ENCODE results near the gene ITGB8. TPM values are rescaled to one million over a fixed set of nuclear protein-coding genes. Genes with fewer than 3 reads are reported as not detected.

ITGB8 gene
- total and polyA plus RNA-seq, 9 donors = 3.7 to 45.5 (median 10.6) TPM

- no peak for DNase-seq
- Histone ChIP-seq H3K27me3 (no peaks in the 10 kb centered on the region), H3K9me3 (no peaks in the 10 kb centered on the region), H3K4me3 (no peak overlapping the region), H3K27ac (no peak overlapping the region), H3K4me1 (ENCODE audit: insufficient read depth) (no peaks in the 10 kb centered on the region), H3K36me3 (no peaks in the 10 kb centered on the region)
- TF ChIP-seq POLR2A (IDR thresholded peaks at IDR 0.05) = no peak
- 85 to 88% (median 87%) methylated on average over 7 of the region's 7 CpGs for WGBS, 3 donors
- intact Hi-C loops (cut with DNase I) = no loop called here
Measured at GRCh38 chr7:20438694-20439376, 108.1 kb downstream of the ITGB8 start.

- Histone ChIP-seq H3K36me3 (no peaks in the 10 kb centered on the region), H3K4me1 (ENCODE audit: insufficient read depth) (no peaks in the 10 kb centered on the region), H3K27ac (no peak overlapping the region), H3K27me3 (no peaks in the 10 kb centered on the region), H3K9me3 (no peaks in the 10 kb centered on the region), H3K4me3 (no peak overlapping the region)
- intact Hi-C loops (cut with DNase I) = no loop called here
- WGBS, 3 donors = 92 to 93% (median 92%) methylated on average over 10 of the region's 10 CpGs
- no peak for DNase-seq
- TF ChIP-seq, protein P1, sequence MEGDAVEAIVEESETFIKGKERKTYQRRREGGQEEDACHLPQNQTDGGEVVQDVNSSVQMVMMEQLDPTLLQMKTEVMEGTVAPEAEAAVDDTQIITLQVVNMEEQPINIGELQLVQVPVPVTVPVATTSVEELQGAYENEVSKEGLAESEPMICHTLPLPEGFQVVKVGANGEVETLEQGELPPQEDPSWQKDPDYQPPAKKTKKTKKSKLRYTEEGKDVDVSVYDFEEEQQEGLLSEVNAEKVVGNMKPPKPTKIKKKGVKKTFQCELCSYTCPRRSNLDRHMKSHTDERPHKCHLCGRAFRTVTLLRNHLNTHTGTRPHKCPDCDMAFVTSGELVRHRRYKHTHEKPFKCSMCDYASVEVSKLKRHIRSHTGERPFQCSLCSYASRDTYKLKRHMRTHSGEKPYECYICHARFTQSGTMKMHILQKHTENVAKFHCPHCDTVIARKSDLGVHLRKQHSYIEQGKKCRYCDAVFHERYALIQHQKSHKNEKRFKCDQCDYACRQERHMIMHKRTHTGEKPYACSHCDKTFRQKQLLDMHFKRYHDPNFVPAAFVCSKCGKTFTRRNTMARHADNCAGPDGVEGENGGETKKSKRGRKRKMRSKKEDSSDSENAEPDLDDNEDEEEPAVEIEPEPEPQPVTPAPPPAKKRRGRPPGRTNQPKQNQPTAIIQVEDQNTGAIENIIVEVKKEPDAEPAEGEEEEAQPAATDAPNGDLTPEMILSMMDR (IDR thresholded peaks at IDR 0.05) = no peak
- TF ChIP-seq POLR2A (IDR thresholded peaks at IDR 0.05) (no peak), EP300 (IDR thresholded peaks at IDR 0.05) (no peak)
Measured at GRCh38 chr7:20439416-20440185, 108.9 kb downstream of the ITGB8 start.

DNA sequence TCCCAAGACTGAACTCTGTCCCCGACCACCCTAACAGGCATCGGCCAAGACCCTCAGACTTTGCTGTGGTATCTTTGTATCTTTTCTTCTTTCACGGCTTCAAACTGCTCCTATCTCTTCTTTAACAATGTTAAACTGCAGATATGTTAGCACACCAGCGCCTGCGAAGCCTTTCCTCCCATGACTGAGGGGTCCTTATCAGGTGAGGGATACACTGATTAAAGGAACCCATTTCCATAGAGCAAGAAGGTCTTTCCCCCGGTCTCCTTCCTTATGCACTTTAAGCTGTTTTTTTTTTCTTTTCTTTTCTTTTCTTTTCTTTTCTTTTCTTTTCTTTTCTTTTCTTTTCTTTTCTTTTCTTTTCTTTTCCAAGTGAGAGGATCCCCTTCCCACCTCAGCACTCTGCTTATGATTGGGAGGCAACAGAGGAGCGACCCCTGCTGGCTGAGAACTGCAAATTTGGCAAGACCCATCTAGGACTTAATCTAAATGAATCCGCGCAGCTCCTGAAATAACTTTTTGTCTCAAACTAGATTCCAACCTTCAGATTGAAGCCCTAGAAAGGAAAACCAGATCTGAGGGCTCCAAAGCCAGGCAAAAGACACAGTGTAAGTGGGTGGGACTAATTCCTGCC, 109.9 kb downstream of the ITGB8 start:
- Histone ChIP-seq H3K27me3 (no peaks in the 10 kb centered on the region), H3K36me3 (no peaks in the 10 kb centered on the region), H3K4me3 (no peak overlapping the region), H3K4me1 (ENCODE audit: insufficient read depth) (no peaks in the 10 kb centered on the region), H3K27ac (no peak overlapping the region), H3K9me3 (no peaks in the 10 kb centered on the region)
- no peak for DNase-seq
- WGBS, 3 donors = 86 to 87% (median 87%) methylated on average over 9 of the region's 9 CpGs
- no peak for TF ChIP-seq EP300 (IDR thresholded peaks at IDR 0.05)
- TF ChIP-seq, protein P1 (IDR thresholded peaks at IDR 0.05) = no peak
- no peak for TF ChIP-seq POLR2A (IDR thresholded peaks at IDR 0.05)
- intact Hi-C loops (cut with DNase I) = no loop called here

- intact Hi-C loops (cut with DNase I) = no loop called here
- DNase-seq = no peak
- Histone ChIP-seq H3K36me3 (no peaks in the 10 kb centered on the region), H3K27ac (no peak overlapping the region), H3K4me1 (ENCODE audit: insufficient read depth) (no peaks in the 10 kb centered on the region), H3K9me3 (no peaks in the 10 kb centered on the region), H3K27me3 (no peaks in the 10 kb centered on the region), H3K4me3 (no peak overlapping the region)
- 72 to 83% (median 78%) methylated on average over 4 of the region's 4 CpGs for WGBS, 3 donors
- TF ChIP-seq EP300 (IDR thresholded peaks at IDR 0.05) (no peak), POLR2A (IDR thresholded peaks at IDR 0.05) (no peak)
- TF ChIP-seq, protein P1 (IDR thresholded peaks at IDR 0.05) = no peak
Measured at GRCh38 chr7:20441346-20441745, 110.6 kb downstream of the ITGB8 start.

All from ovary (tissue), 9 donors.